Measurements from ENCODE around the gene PRKG1. TPM values are rescaled to one million over a fixed set of nuclear protein-coding genes. Genes with fewer than 3 reads are reported as not detected.

Gene PRKG1
- total RNA-seq, 1 experiment from 2014 or later: 10.4 TPM

GRCh38 chr10:51255381-51255780 lies 181.1 kb downstream of the PRKG1 start:
- no peak overlapping the region for H2BK5ac ChIP-seq (ENCODE audit: insufficient read length, low read length)
- H3K23ac ChIP-seq (ENCODE audit: insufficient read length, low read depth, low read length): no peak overlapping the region
- no peak overlapping the region for H2BK20ac ChIP-seq (ENCODE audit: low read depth, low read length, poor library complexity, severe bottlenecking)
- H3T11ph ChIP-seq (ENCODE audit: low read length): no peak overlapping the region
- no peak for TF ChIP-seq CTCF (conservative IDR thresholded peaks at IDR 0.05)
- no peak overlapping the region for H3K4me3 Mint-ChIP-seq
- H3K36me3 Mint-ChIP-seq (ENCODE audit: insufficient read depth in 1 of 3, low read depth in 3 of 3): no peaks in the 10 kb centered on the region
- H4K5ac ChIP-seq (ENCODE audit: insufficient read length, low read depth, low read length): no peak overlapping the region
- H3K79me1 ChIP-seq (ENCODE audit: insufficient read depth, low read depth, low read length, poor library complexity, severe bottlenecking): no peaks in the 10 kb centered on the region
- no peak overlapping the region for H2AFZ ChIP-seq (ENCODE audit: low read length)
- no peak overlapping the region for H3K4me2 ChIP-seq (ENCODE audit: insufficient read depth, insufficient read length, low read length)
- no peak overlapping the region for H3K27ac ChIP-seq (ENCODE audit: insufficient read length, low read depth, low read length)
- no peaks in the 10 kb centered on the region for H3K79me2 ChIP-seq (ENCODE audit: insufficient read depth, low read length)
- H3K27ac Mint-ChIP-seq: no peak overlapping the region
- H3K18ac ChIP-seq (ENCODE audit: insufficient read length, low read depth, low read length): no peak overlapping the region
- no peak overlapping the region for H3K4ac ChIP-seq (ENCODE audit: low read depth, low read length)
- H3K9me3 ChIP-seq (ENCODE audit: control insufficient read depth, low read depth, low read length): no peaks in the 10 kb centered on the region
- no peak overlapping the region for H4K8ac ChIP-seq (replicated peaks; ENCODE audit: insufficient read length, low read depth, low read length)
- WGBS (ENCODE audit: extremely low coverage, insufficient read length, low lambda C conversion rate): no CpG with 5 or more reads among the region's 4 CpGs
- no peak overlapping the region for H4K91ac ChIP-seq (ENCODE audit: insufficient read length, low read depth, low read length)
- H3K23me2 ChIP-seq (ENCODE audit: insufficient read length, low read depth, low read length, poor library complexity, severe bottlenecking): no peaks in the 10 kb centered on the region
- no peak overlapping the region for H2AK5ac ChIP-seq (ENCODE audit: insufficient read length, low read length)
- no peak overlapping the region for H3K9ac ChIP-seq (ENCODE audit: extremely low read depth, insufficient read length, low read length)
- H2BK15ac ChIP-seq (ENCODE audit: low read depth, low read length): no peak overlapping the region
- no peaks in the 10 kb centered on the region for H4K20me1 ChIP-seq (ENCODE audit: control insufficient read depth, insufficient read depth, insufficient read length)
- no peak overlapping the region for H3K14ac ChIP-seq (ENCODE audit: insufficient read depth, low read length)
- no peaks in the 10 kb centered on the region for H3K27me3 ChIP-seq (ENCODE audit: insufficient read depth, low read length)
- H3K4me1 Mint-ChIP-seq: peaks cover 28 to 33% of the 10 kb centered on the region in 2 experiments
- DNase-seq: no peak
- no peak overlapping the region for H3K56ac ChIP-seq (ENCODE audit: insufficient read length, low read depth, low read length)
- peaks cover 10% of the 10 kb centered on the region for H3K4me1 ChIP-seq (ENCODE audit: insufficient read depth, low read length)
- H3K27me3 Mint-ChIP-seq (ENCODE audit: low read depth): no peaks in the 10 kb centered on the region
- no peak overlapping the region for H2BK12ac ChIP-seq (ENCODE audit: insufficient read length, low read depth, low read length)
- H3K9me3 Mint-ChIP-seq: no peaks in the 10 kb centered on the region
- no peak overlapping the region for H2BK120ac ChIP-seq (ENCODE audit: low read depth, low read length, poor library complexity, severe bottlenecking)

Data from H9 (cell line).